Skin of body (tissue), 3 donors: Measurements from ENCODE around the gene DYNC2LI1. TPM values are rescaled to one million over a fixed set of nuclear protein-coding genes. Genes with fewer than 3 reads are reported as not detected.

Experiments
- DNase-seq: peaks from one replicate; lab custom pipeline; 2025; lab: John Stamatoyannopoulos, UW
- small RNA-seq: library from RNA; depleted of rRNA; stranded (forward); fragments of <200 nt; gene quantifications from one replicate; pipeline ENCODE3, GENCODE V24; 2014; ENCODE audit warnings: low replicate concordance
- total RNA-seq: library from RNA; depleted of rRNA; stranded (reverse); fragments of >200 nt; gene quantifications from one replicate; pipeline ENCODE4 v1.2.3, GENCODE V29; 2014

DYNC2LI1 gene
- total RNA-seq, 1 donor from 2014 or later = 32.4 TPM

GRCh38 chr2:43845181-43845580, 71.3 kb downstream of the DYNC2LI1 start:
- no peak for DNase-seq

- no peak for DNase-seq
Observed at GRCh38 chr2:43846140-43846793, 72.4 kb downstream of the DYNC2LI1 start.

- no peak for DNase-seq
Observed at GRCh38 chr2:43848214-43848613, 74.4 kb downstream of the DYNC2LI1 start.

GRCh38 chr2:43851011-43851980, 77.5 kb downstream of the DYNC2LI1 start:
- DNase-seq = no peak

GRCh38 chr2:43852196-43852730, 78.4 kb downstream of the DYNC2LI1 start:
- no peak for DNase-seq

GRCh38 chr2:43853141-43854081, 79.6 kb downstream of the DYNC2LI1 start:
- DNase-seq = no peak

- DNase-seq = no peak
Observed at GRCh38 chr2:43854671-43855070, 80.8 kb downstream of the DYNC2LI1 start.

GRCh38 chr2:43855292-43855691, 81.5 kb downstream of the DYNC2LI1 start:
- DNase-seq = no peak

Small RNAs within 50 kb of the gene (small RNA-seq; reads per million reads assigned to genes)
- not detected for gene RN7SKP66

Other genes with a start within 250 kb of the DYNC2LI1 start
- 43.2 TPM for gene THADA, start 178.0 kb upstream of the DYNC2LI1 start, total RNA-seq
- gene PLEKHH2, start 136.8 kb upstream of the DYNC2LI1 start, total RNA-seq = 39.3 TPM
- 0.89 TPM for gene C1GALT1C1L, start 97.6 kb upstream of the DYNC2LI1 start, total RNA-seq
- gene ABCG5, start 64.8 kb downstream of the DYNC2LI1 start, total RNA-seq = not detected
- under 0.01 TPM for gene ABCG8, start 64.9 kb downstream of the DYNC2LI1 start, total RNA-seq
- 74.8 TPM for gene LRPPRC, start 221.9 kb downstream of the DYNC2LI1 start, total RNA-seq